DND-41 (cell line): ENCODE measurements around the gene AGAP1.

Experiments
- ATAC-seq: fragments of 200-7000 bp; cut with Tn5 transposase; 3 replicates; pipeline ENCODE4 v1.9.1; 2021; ENCODE audit warnings: low read depth; ENCODE audit not compliant: insufficient read depth
- DNase-seq: peaks from one replicate; pipeline ENCODE4 v3.0.0-alpha.2; 2020
- H2AFZ ChIP-seq: 2 replicates; pipeline ENCODE4 v1.6.0; 2012; ENCODE audit warnings: low read depth, low read length
- H3K27ac ChIP-seq: 2 replicates; pipeline ENCODE4 v1.5.1; 2012; ENCODE audit warnings: low read length, inconsistent platforms
- H3K27me3 ChIP-seq: fragments of 200-600 bp; sonication (generic); 2 replicates; pipeline ENCODE4 v1.6.0; 2012; ENCODE audit warnings: low read length, mild to moderate bottlenecking, inconsistent platforms; ENCODE audit not compliant: insufficient read depth, poor library complexity
- H3K36me3 ChIP-seq: 2 replicates; pipeline ENCODE4 v1.5.1; 2012; ENCODE audit warnings: low read length, inconsistent platforms; ENCODE audit not compliant: insufficient read depth
- H3K4me1 ChIP-seq: 2 replicates; pipeline ENCODE4 v1.5.1; 2012; ENCODE audit warnings: mild to moderate bottlenecking, low read length; ENCODE audit not compliant: insufficient read depth
- H3K4me2 ChIP-seq: 2 replicates; pipeline ENCODE4 v1.6.0; 2012; ENCODE audit warnings: mild to moderate bottlenecking, moderate library complexity, low read length, inconsistent platforms; ENCODE audit not compliant: insufficient read depth
- H3K4me3 ChIP-seq, 2 experiments: fragments of 200-600 bp in 1 of 2; shearing (Covaris generic) in 1 of 2; 2 replicates each; pipeline ENCODE4 v1.5.1; 2012 to 2016; ENCODE audit warnings: inconsistent platforms in 2 of 2, low read length in 2 of 2, mild to moderate bottlenecking in 2 of 2, low read depth in 1 of 2, moderate library complexity in 1 of 2
- H3K79me2 ChIP-seq: 2 replicates; pipeline ENCODE4 v1.6.0; 2012; ENCODE audit warnings: low read length, inconsistent platforms; ENCODE audit not compliant: insufficient read depth
- H3K9ac ChIP-seq: 2 replicates; pipeline ENCODE4 v1.6.0; 2012; ENCODE audit warnings: low read depth, mild to moderate bottlenecking, inconsistent platforms, low read length, moderate library complexity
- H3K9me3 ChIP-seq: 2 replicates; pipeline ENCODE4 v1.5.1; 2012; ENCODE audit warnings: low read length, moderate library complexity, mild to moderate bottlenecking, inconsistent platforms; ENCODE audit not compliant: insufficient read depth, severe bottlenecking
- H4K20me1 ChIP-seq: 2 replicates; pipeline ENCODE4 v1.6.0; 2012; ENCODE audit warnings: low read length; ENCODE audit not compliant: insufficient read depth
- EZH2 ChIP-seq: IDR thresholded peaks from 3 replicates; pipeline ENCODE4 v1.6.1; 2012; ENCODE audit warnings: borderline replicate concordance, low read depth, mild to moderate bottlenecking, moderate library complexity, low read length, inconsistent platforms; ENCODE audit not compliant: severe bottlenecking
- TF ChIP-seq, protein P1 (sequence below): IDR thresholded peaks from 2 replicates; pipeline ENCODE4 v1.5.1; 2012; ENCODE audit warnings: borderline replicate concordance, low read length, moderate library complexity, mild to moderate bottlenecking; ENCODE audit not compliant: poor library complexity, severe bottlenecking; ENCODE audit errors: extremely low read depth

The AGAP1 gene

DNA sequence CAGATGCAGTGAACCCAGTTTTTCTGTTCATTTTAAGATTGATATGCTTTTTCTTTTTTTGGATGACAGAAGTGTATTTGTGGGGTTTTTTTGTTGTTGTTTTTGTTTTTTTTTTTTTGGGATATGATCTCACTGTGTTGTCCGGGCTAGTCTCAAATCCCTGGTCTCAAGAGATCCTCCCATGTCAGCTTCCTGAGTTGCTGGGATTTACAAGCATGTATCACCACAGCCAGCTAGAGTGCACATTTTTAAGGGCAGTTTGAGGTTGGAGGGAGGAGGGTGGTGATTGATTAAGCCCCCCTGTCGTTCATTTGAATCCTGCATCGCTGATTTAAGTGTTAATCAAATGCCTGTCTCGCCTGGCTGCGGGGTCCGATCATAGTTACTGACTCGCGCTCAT is 485.2 kb downstream of the AGAP1 start:
- Histone ChIP-seq H3K4me2 (no peak overlapping the region), H3K4me1 (no peaks in the 10 kb centered on the region), H3K9ac (no peak overlapping the region), H4K20me1 (no peaks in the 10 kb centered on the region), H3K4me3 (no peak overlapping the region), H3K27ac (no peak overlapping the region), H3K9me3 (no peaks in the 10 kb centered on the region), H3K27me3 (no peaks in the 10 kb centered on the region), H2AFZ (no peak overlapping the region), H3K79me2 (no peaks in the 10 kb centered on the region), H3K36me3 (no peaks in the 10 kb centered on the region)
- ATAC-seq (no peak), DNase-seq (no peak)
- TF ChIP-seq, protein P1, sequence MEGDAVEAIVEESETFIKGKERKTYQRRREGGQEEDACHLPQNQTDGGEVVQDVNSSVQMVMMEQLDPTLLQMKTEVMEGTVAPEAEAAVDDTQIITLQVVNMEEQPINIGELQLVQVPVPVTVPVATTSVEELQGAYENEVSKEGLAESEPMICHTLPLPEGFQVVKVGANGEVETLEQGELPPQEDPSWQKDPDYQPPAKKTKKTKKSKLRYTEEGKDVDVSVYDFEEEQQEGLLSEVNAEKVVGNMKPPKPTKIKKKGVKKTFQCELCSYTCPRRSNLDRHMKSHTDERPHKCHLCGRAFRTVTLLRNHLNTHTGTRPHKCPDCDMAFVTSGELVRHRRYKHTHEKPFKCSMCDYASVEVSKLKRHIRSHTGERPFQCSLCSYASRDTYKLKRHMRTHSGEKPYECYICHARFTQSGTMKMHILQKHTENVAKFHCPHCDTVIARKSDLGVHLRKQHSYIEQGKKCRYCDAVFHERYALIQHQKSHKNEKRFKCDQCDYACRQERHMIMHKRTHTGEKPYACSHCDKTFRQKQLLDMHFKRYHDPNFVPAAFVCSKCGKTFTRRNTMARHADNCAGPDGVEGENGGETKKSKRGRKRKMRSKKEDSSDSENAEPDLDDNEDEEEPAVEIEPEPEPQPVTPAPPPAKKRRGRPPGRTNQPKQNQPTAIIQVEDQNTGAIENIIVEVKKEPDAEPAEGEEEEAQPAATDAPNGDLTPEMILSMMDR = no peak
- no peak for TF ChIP-seq EZH2

GRCh38 chr2:235979753-235980435 is 486.1 kb downstream of the AGAP1 start:
- TF ChIP-seq, protein P1 = no peak
- no peak for TF ChIP-seq EZH2
- DNase-seq (no peak), ATAC-seq (no peak)
- Histone ChIP-seq H3K36me3 (no peaks in the 10 kb centered on the region), H2AFZ (no peak overlapping the region), H3K4me2 (no peak overlapping the region), H3K79me2 (no peaks in the 10 kb centered on the region), H3K27ac (no peak overlapping the region), H3K4me3 (no peak overlapping the region), H3K4me1 (no peaks in the 10 kb centered on the region), H3K9me3 (no peaks in the 10 kb centered on the region), H3K27me3 (no peaks in the 10 kb centered on the region), H4K20me1 (no peaks in the 10 kb centered on the region), H3K9ac (no peak overlapping the region)

GRCh38 chr2:235981631-235982030 is 487.8 kb downstream of the AGAP1 start:
- H3K9ac ChIP-seq = no peak overlapping the region
- no peaks in the 10 kb centered on the region for H3K27me3 ChIP-seq
- H3K4me3 ChIP-seq = no peak overlapping the region
- H3K27ac ChIP-seq = no peak overlapping the region
- ATAC-seq (no peak), DNase-seq (no peak)
- H3K4me1 ChIP-seq = no peaks in the 10 kb centered on the region
- no peaks in the 10 kb centered on the region for H3K79me2 ChIP-seq
- no peaks in the 10 kb centered on the region for H3K36me3 ChIP-seq
- H3K9me3 ChIP-seq = no peaks in the 10 kb centered on the region
- no peak overlapping the region for H3K4me2 ChIP-seq
- no peak for TF ChIP-seq EZH2
- TF ChIP-seq, protein P1 = no peak
- no peaks in the 10 kb centered on the region for H4K20me1 ChIP-seq
- no peak overlapping the region for H2AFZ ChIP-seq

GRCh38 chr2:235983016-235983415 is 489.2 kb downstream of the AGAP1 start:
- Histone ChIP-seq H3K4me3 (no peak overlapping the region), H3K4me2 (no peak overlapping the region), H3K9ac (no peak overlapping the region), H3K79me2 (no peaks in the 10 kb centered on the region), H4K20me1 (no peaks in the 10 kb centered on the region), H3K27me3 (no peaks in the 10 kb centered on the region), H3K4me1 (no peaks in the 10 kb centered on the region), H3K27ac (no peak overlapping the region), H2AFZ (no peak overlapping the region), H3K36me3 (no peaks in the 10 kb centered on the region), H3K9me3 (no peaks in the 10 kb centered on the region)
- ATAC-seq (no peak), DNase-seq (no peak)
- TF ChIP-seq, protein P1 = no peak
- TF ChIP-seq EZH2 = no peak
